ENCODE data around the gene GRIN2A.

GRIN2A gene

GRCh38 chr16:10027553-10027952 lies 154.7 kb downstream of the GRIN2A start:
- DNase-seq, result no peak

- no peak for DNase-seq
These were observed 155.6 kb downstream of the GRIN2A start for GRCh38 chr16:10026593-10026992.

- no peak for DNase-seq
These were observed 160.1 kb downstream of the GRIN2A start for GRCh38 chr16:10022098-10022497.

- DNase-seq, result no peak
These were observed 161.4 kb downstream of the GRIN2A start for GRCh38 chr16:10020866-10021265.

GRCh38 chr16:10016752-10017151 lies 165.5 kb downstream of the GRIN2A start:
- DNase-seq, result no peak

- DNase-seq, result no peak
These were observed 166.8 kb downstream of the GRIN2A start for GRCh38 chr16:10015397-10015796.

GRCh38 chr16:10013774-10014173 lies 168.5 kb downstream of the GRIN2A start:
- no peak for DNase-seq

- DNase-seq, result no peak
These were observed 168.9 kb downstream of the GRIN2A start for GRCh38 chr16:10013364-10013763.

GRCh38 chr16:10009684-10010083 lies 172.5 kb downstream of the GRIN2A start:
- no peak for DNase-seq

- DNase-seq, result no peak
These were observed 178.7 kb downstream of the GRIN2A start for GRCh38 chr16:10003486-10003885.

GRCh38 chr16:10001258-10001775 lies 180.9 kb downstream of the GRIN2A start:
- no peak for DNase-seq

GRCh38 chr16:9996221-9996620 lies 186.0 kb downstream of the GRIN2A start:
- no peak for DNase-seq

GRCh38 chr16:9992441-9992840 lies 189.8 kb downstream of the GRIN2A start:
- no peak for DNase-seq

GRCh38 chr16:9980981-9981380 lies 201.2 kb downstream of the GRIN2A start:
- no peak for DNase-seq

- DNase-seq, result no peak
These were observed 204.0 kb downstream of the GRIN2A start for GRCh38 chr16:9978160-9978725.

- DNase-seq, result no peak
These were observed 204.8 kb downstream of the GRIN2A start for GRCh38 chr16:9977333-9977897.

GRCh38 chr16:9976601-9977000 lies 205.6 kb downstream of the GRIN2A start:
- DNase-seq, result no peak

- DNase-seq, result no peak
These were observed 210.3 kb downstream of the GRIN2A start for GRCh38 chr16:9971907-9972306.

- DNase-seq, result no peak
These were observed 211.4 kb downstream of the GRIN2A start for GRCh38 chr16:9970796-9971195.

GRCh38 chr16:9970244-9970643 lies 212.0 kb downstream of the GRIN2A start:
- no peak for DNase-seq

- no peak for DNase-seq
These were observed 212.6 kb downstream of the GRIN2A start for GRCh38 chr16:9969580-9969979.

- peak; percentile 68 for DNase-seq
These were observed 215.6 kb downstream of the GRIN2A start for GRCh38 chr16:9966569-9967157.

GRCh38 chr16:9965079-9965478 lies 217.1 kb downstream of the GRIN2A start:
- no peak for DNase-seq

- no peak for DNase-seq
These were observed 217.8 kb downstream of the GRIN2A start for GRCh38 chr16:9964426-9964825.

- DNase-seq, result no peak
These were observed 224.8 kb downstream of the GRIN2A start for GRCh38 chr16:9957433-9957832.

All from NCI-H226 (cell line).